GM12878 (cell line): Measurements from ENCODE around the gene TMEM94.

Experiments used
- CHD2 ChIP-seq: IDR thresholded peaks from 2 replicates; pipeline ENCODE4 v1.6.1; 2011; ENCODE audit warnings: low read depth, low read length, improper control_type of control experiment, borderline replicate concordance
- CTCF ChIP-seq, 3 experiments: IDR thresholded peaks in 2 of 3; conservative IDR thresholded peaks in 1 of 3; 2 replicates each; pipeline ENCODE4 v1.5.1; 2011; ENCODE audit warnings: low read depth in 3 of 3, low read length in 3 of 3, mild to moderate bottlenecking in 3 of 3, control low read depth in 2 of 3, moderate library complexity in 2 of 3, inconsistent platforms in 1 of 3, mixed read lengths in 1 of 3; ENCODE audit not compliant: control insufficient read depth in 2 of 3, insufficient read depth in 1 of 3; ENCODE audit errors: extremely low read depth in 1 of 3
- ELK1 ChIP-seq: IDR thresholded peaks from 2 replicates; pipeline ENCODE4 v1.6.1; 2012; ENCODE audit warnings: low read depth, low read length, improper control_type of control experiment
- HDAC6 ChIP-seq: fragments of 200-600 bp; sonication (generic); IDR thresholded peaks from one replicate; pipeline ENCODE4 v1.8.0; 2017; ENCODE audit warnings: antibody characterized with exemption; ENCODE audit not compliant: unreplicated experiment
- MEF2A ChIP-seq: IDR thresholded peaks from 2 replicates; pipeline ENCODE4 v1.6.1; 2011; ENCODE audit warnings: low read depth, mild to moderate bottlenecking, low read length, moderate library complexity; ENCODE audit not compliant: insufficient read depth
- MYC ChIP-seq: IDR thresholded peaks from 2 replicates; pipeline ENCODE4 v1.6.1; 2011; ENCODE audit warnings: mild to moderate bottlenecking, low read length, moderate library complexity, inconsistent platforms; ENCODE audit not compliant: insufficient read depth, insufficient replicate concordance, insufficient read length, severe bottlenecking
- NKRF ChIP-seq: fragments of 450-650 bp; conservative IDR thresholded peaks from 2 replicates; pipeline ENCODE4 v1.6.1; 2017; ENCODE audit warnings: mild to moderate bottlenecking, moderate library complexity
- NR2C1 ChIP-seq: fragments of 450-650 bp; IDR thresholded peaks from 2 replicates; pipeline ENCODE4 v1.6.1; 2017; ENCODE audit warnings: antibody characterized with exemption, mild to moderate bottlenecking, moderate library complexity
- PBX3 ChIP-seq: IDR thresholded peaks from 2 replicates; pipeline ENCODE4 v1.6.1; 2011; ENCODE audit warnings: mild to moderate bottlenecking, low read depth, low read length, moderate library complexity; ENCODE audit not compliant: insufficient replicate concordance
- RELA ChIP-seq: fragments of 450-650 bp; IDR thresholded peaks from 2 replicates; pipeline ENCODE4 v1.8.0; 2014; ENCODE audit warnings: borderline replicate concordance; ENCODE audit not compliant: partially characterized antibody
- SMAD1 ChIP-seq: fragments of 450-650 bp; IDR thresholded peaks from 2 replicates; pipeline ENCODE4 v1.6.1; 2018; ENCODE audit warnings: mild to moderate bottlenecking, low read depth; ENCODE audit not compliant: partially characterized antibody
- TCF7 ChIP-seq: IDR thresholded peaks from 2 replicates; pipeline ENCODE4 v1.6.1; 2014; ENCODE audit warnings: antibody characterized with exemption, borderline replicate concordance

GRCh38 chr17:75504347-75505151 is 48.1 kb downstream of the TMEM94 start:
- TF ChIP-seq TCF7 (no peak), CTCF (IDR thresholded peaks at IDR 0.05 in 2 of 3, conservative IDR thresholded peaks at IDR 0.05 in 1 of 3; ENCODE audit: control insufficient read depth in 2 of 3, extremely low read depth in 1 of 3, insufficient read depth in 1 of 3, low read depth in 3 of 3, low read length in 3 of 3) (peak; percentile 68 to 78 (median 76)), NKRF (no peak), MYC (no peak), HDAC6 (no peak), ELK1 (no peak), CHD2 (no peak), NR2C1 (no peak), SMAD1 (no peak), MEF2A (no peak), RELA (no peak), PBX3 (no peak)
